CD8-positive, alpha-beta memory T cell (primary cell): ENCODE results near the gene MT1X. TPM values are rescaled to one million over a fixed set of nuclear protein-coding genes. Genes with fewer than 3 reads are reported as not detected.

Experiments used
- CTCF ChIA-PET: fragments of 350-600 bp; sonication (Branson Sonifier 250); formaldehyde crosslinking; loops from one replicate; lab custom pipeline; 2021; ENCODE audit warnings: antibody characterized with exemption; lab: Charles Lee
- POLR2A ChIA-PET: fragments of 350-600 bp; sonication (Branson Sonifier 250); formaldehyde crosslinking; loops from one replicate; lab custom pipeline; 2021; ENCODE audit warnings: antibody characterized with exemption; lab: Charles Lee
- DNase-seq, 5 donors: peaks; one replicate each; pipeline versions ENCODE4 v3.0.0 to v3.0.0-alpha.2; 2020 to 2022; ENCODE audit warnings: mixed read lengths in 1 of 5
- H3K27ac ChIP-seq: one replicate; pipeline ENCODE4 v1.7.0; 2013; ENCODE audit warnings: low read depth, mild to moderate bottlenecking, low read length, moderate library complexity
- H3K27me3 ChIP-seq: 2 replicates; pipeline ENCODE4 v1.7.0; 2013; ENCODE audit warnings: low read length, mild to moderate bottlenecking; ENCODE audit not compliant: insufficient read depth, poor library complexity, severe bottlenecking
- H3K36me3 ChIP-seq: 2 replicates; pipeline ENCODE4 v1.7.0; 2013; ENCODE audit warnings: mild to moderate bottlenecking, low read length, moderate library complexity; ENCODE audit not compliant: insufficient read depth
- H3K4me1 ChIP-seq: 2 replicates; pipeline ENCODE4 v1.7.0; 2013; ENCODE audit warnings: mild to moderate bottlenecking, low read length, moderate library complexity; ENCODE audit not compliant: insufficient read depth
- H3K4me3 ChIP-seq: 2 replicates; pipeline ENCODE4 v1.7.0; 2013; ENCODE audit warnings: mild to moderate bottlenecking, low read length
- H3K9me3 ChIP-seq: 2 replicates; pipeline ENCODE4 v1.7.0; 2013; ENCODE audit warnings: mild to moderate bottlenecking, low read length
- H3K27ac Mint-ChIP-seq, 8 donors: one replicate each; pipeline ENCODE4 v1.8.0; 2020 to 2021; ENCODE audit warnings: mixed read lengths in 8 of 8, mild to moderate bottlenecking in 6 of 8, inconsistent platforms in 3 of 8, moderate library complexity in 3 of 8
- H3K27me3 Mint-ChIP-seq, 2 donors: one replicate each; pipeline ENCODE4 v1.8.0; 2020 to 2021; ENCODE audit warnings: mixed read lengths in 2 of 2, mild to moderate bottlenecking in 1 of 2, moderate library complexity in 1 of 2
- H3K36me3 Mint-ChIP-seq, 3 donors: one replicate each; pipeline ENCODE4 v1.8.0; 2020 to 2021; ENCODE audit warnings: mixed read lengths in 3 of 3, inconsistent platforms in 1 of 3, mild to moderate bottlenecking in 1 of 3
- H3K4me1 Mint-ChIP-seq, 3 donors: one replicate each; pipeline ENCODE4 v1.8.0; 2020 to 2021; ENCODE audit warnings: mixed read lengths in 3 of 3, inconsistent platforms in 1 of 3, mild to moderate bottlenecking in 1 of 3
- H3K4me3 Mint-ChIP-seq, 7 donors: one replicate each; pipeline ENCODE4 v1.8.0; 2020 to 2021; ENCODE audit warnings: mixed read lengths in 7 of 7, mild to moderate bottlenecking in 6 of 7, moderate library complexity in 4 of 7, inconsistent platforms in 2 of 7
- H3K9me3 Mint-ChIP-seq, 5 donors: one replicate each; pipeline ENCODE4 v1.8.0; 2020 to 2022; ENCODE audit warnings: mixed read lengths in 5 of 5, mild to moderate bottlenecking in 3 of 5, moderate library complexity in 2 of 5, inconsistent platforms in 1 of 5
- polyA plus RNA-seq: library from polyadenylated mRNA; unstranded; fragments of 300-500 nt; fragmentation: Illumina TruSeq; gene quantifications from one replicate; pipeline ENCODE4 v1.2.3, GENCODE V29; 2021
- total RNA-seq, 2 experiments: library from RNA; stranded (reverse); gene quantifications; one replicate each; pipeline ENCODE4 v1.2.3, GENCODE V29; 2021

MT1X gene
- total and polyA plus RNA-seq, 3 experiments from 2014 or later: 85.4 to 181 (median 93.8) TPM

DNA sequence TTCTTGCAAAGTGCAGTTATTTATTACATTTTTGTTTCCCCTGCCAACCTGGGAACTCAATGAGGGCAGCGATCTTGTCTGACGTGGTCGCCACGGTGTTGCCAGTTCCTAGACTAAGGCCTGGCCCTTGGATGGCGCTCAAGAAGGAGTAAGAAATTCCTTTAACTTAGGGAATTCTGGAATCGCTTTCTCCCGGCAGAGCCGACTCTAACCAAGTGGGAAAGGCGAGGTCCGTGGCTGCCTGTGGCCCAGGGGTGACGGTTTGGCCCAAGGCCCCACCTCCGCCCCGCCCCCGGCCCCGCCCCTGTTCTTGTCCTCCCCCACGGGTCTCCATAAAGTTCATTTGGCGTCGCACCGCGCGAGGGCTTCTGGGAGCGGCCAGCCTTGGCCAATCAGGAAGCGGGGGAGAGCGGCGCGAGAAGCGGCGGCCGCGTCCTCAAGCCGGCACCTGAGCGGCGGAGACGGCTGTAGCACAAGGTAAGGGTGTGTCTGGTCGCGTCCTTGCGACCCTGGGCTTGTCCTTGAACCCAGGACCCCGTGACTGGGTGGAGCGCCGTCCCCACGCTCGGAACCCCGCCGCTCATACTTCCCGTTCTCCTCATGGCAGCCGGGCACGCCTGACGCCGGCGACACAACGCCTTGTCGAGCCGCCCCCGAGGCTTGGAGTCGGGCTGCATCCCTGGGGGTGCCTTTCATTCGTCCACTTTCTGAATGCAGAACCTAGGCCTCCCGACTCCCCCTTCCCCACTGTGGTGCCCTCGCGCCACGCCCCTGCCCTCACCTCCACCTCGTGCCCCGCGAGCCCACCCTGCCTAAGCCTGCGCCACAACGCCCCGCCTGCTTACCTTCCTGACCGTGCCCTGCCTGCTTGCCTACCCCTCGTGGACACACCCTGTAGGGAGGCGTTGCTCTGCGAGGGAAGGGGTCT lies 47.7 kb downstream of the MT1X start, which contains the start of gene NUP93:
TSS of gene NUP93 (plus strand) at position 395 of the 928 bp plus-strand sequence. CDS start 18,119 bp downstream, outside the sequence.
- peak within 1 kb of the TSS; percentile 48 for H3K4me3 ChIP-seq
- peaks cover 2 to 4% (median 3%) of the 10 kb centered on the region in 3 donors for H3K36me3 Mint-ChIP-seq

GRCh38 chr16:56732366-56732765 lies 50.1 kb downstream of the MT1X start:
- Histone ChIP-seq H3K27ac (no peak overlapping the region), H3K9me3 (no peaks in the 10 kb centered on the region), H3K4me1 (peaks cover 35% of the 10 kb centered on the region), H3K4me3 (no peak overlapping the region), H3K36me3 (no peaks in the 10 kb centered on the region), H3K27me3 (no peaks in the 10 kb centered on the region)
- ChIA-PET CTCF (no interaction called here), POLR2A (no interaction called here)
- Mint-ChIP-seq H3K4me3 (no peak overlapping the region), H3K9me3 (no peaks in the 10 kb centered on the region), H3K27me3 (no peaks in the 10 kb centered on the region), H3K4me1 (peaks cover 25 to 44% (median 25%) of the 10 kb centered on the region in 3 donors), H3K36me3 (peaks cover 0 to 11% (median 0%) of the 10 kb centered on the region in 3 donors), H3K27ac (no peak overlapping the region)
- no peak for DNase-seq

More for the DNA sequence above, 47.7 kb downstream of the MT1X start, which contains the start of gene NUP93:
- no peaks in the 10 kb centered on the region for H3K9me3 ChIP-seq
- Mint-ChIP-seq H3K27ac (peak within 1 kb of the TSS in 7 of 8 donors; percentile 84 to 96 (median 91)), H3K9me3 (no peaks in the 10 kb centered on the region), H3K4me3 (peak within 1 kb of the TSS in 1 of 7 donors; percentile 85), H3K27me3 (no peaks in the 10 kb centered on the region), H3K4me1 (peaks cover 13 to 37% (median 17%) of the 10 kb centered on the region in 3 donors)
- ChIA-PET POLR2A (interaction anchor here (0.5 to 1.8 kb wide), 3 partner anchors 13 to 1267 kb away, joined by 3 to 5 read pairs (median 4); no protein-coding TSS in a partner anchor), CTCF (no interaction called here)
- DNase-seq: peak; percentile 85 to 94 (median 87)
- H3K27me3 ChIP-seq: no peaks in the 10 kb centered on the region
- H3K4me1 ChIP-seq: peaks cover 35% of the 10 kb centered on the region
- H3K27ac ChIP-seq: peak within 1 kb of the TSS; percentile 48
- H3K36me3 ChIP-seq: no peaks in the 10 kb centered on the region

DNA sequence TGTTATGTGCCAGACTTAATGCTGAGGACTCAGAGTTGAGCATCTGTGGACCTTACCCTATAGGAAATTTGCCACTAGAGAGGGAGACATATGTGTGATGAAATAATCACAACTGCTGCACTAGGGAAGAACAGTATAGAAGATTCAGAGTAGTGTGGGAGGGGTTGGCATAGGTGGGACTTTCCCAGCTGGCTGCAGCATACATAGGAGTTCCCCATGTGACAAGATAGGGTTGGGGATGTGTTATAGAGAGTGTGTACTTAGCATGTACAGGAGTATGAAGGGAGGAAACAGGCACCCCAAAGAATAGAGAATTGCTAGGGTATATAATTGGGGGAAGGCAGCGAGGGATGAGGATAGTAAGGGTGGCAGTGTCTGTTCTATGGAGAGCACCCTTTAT lies 50.6 kb downstream of the MT1X start:
- H3K27ac ChIP-seq: no peak overlapping the region
- Mint-ChIP-seq H3K4me1 (peaks cover 28 to 49% (median 30%) of the 10 kb centered on the region in 3 donors), H3K4me3 (no peak overlapping the region), H3K27me3 (no peaks in the 10 kb centered on the region), H3K36me3 (peaks cover 0 to 15% (median 0%) of the 10 kb centered on the region in 3 donors), H3K27ac (no peak overlapping the region), H3K9me3 (no peaks in the 10 kb centered on the region)
- no peak overlapping the region for H3K4me3 ChIP-seq
- H3K4me1 ChIP-seq: peaks cover 35% of the 10 kb centered on the region
- no peaks in the 10 kb centered on the region for H3K36me3 ChIP-seq
- DNase-seq: no peak
- POLR2A ChIA-PET: no interaction called here
- CTCF ChIA-PET: no interaction called here
- no peaks in the 10 kb centered on the region for H3K27me3 ChIP-seq
- no peaks in the 10 kb centered on the region for H3K9me3 ChIP-seq

Other genes with a start within 250 kb of the MT1X start
- 100 to 1,000 TPM; 334 to 359 TPM for gene NUDT21, start 231.1 kb upstream of the MT1X start, total RNA-seq
- gene NUDT21, start 231.1 kb upstream of the MT1X start, polyA plus RNA-seq: 77.2 TPM
- 10 to 100 TPM; 87.9 to 91.9 TPM for gene OGFOD1, start 230.9 kb upstream of the MT1X start, total RNA-seq
- 114 TPM for gene OGFOD1, start 230.9 kb upstream of the MT1X start, polyA plus RNA-seq
- 10 to 100 TPM; 16.2 to 19.1 TPM for gene BBS2, start 162.4 kb upstream of the MT1X start, total RNA-seq
- 37.7 TPM for gene BBS2, start 162.4 kb upstream of the MT1X start, polyA plus RNA-seq
- not detected for gene MT4, start 117.4 kb upstream of the MT1X start, total RNA-seq
- gene MT4, start 117.4 kb upstream of the MT1X start, polyA plus RNA-seq: not detected
- gene MT3, start 92.9 kb upstream of the MT1X start, total RNA-seq: under 1 TPM in 1 of 2 experiments, not detected in 1; 0.94 TPM
- gene MT3, start 92.9 kb upstream of the MT1X start, polyA plus RNA-seq: 0.99 TPM
- 100 to 1,000 TPM; 285 to 349 TPM for gene MT2A, start 73.9 kb upstream of the MT1X start, total RNA-seq
- 435 TPM for gene MT2A, start 73.9 kb upstream of the MT1X start, polyA plus RNA-seq
- gene MT1E, start 56.7 kb upstream of the MT1X start, total RNA-seq: 100 to 1,000 TPM; 153 to 163 TPM
- gene MT1E, start 56.7 kb upstream of the MT1X start, polyA plus RNA-seq: 40.4 TPM
- gene MT1M, start 49.8 kb upstream of the MT1X start, total RNA-seq: not detected
- not detected for gene MT1M, start 49.8 kb upstream of the MT1X start, polyA plus RNA-seq
- gene MT1A, start 43.8 kb upstream of the MT1X start, total RNA-seq: under 1 TPM in 1 of 2 experiments, not detected in 1; 0.71 TPM
- gene MT1A, start 43.8 kb upstream of the MT1X start, polyA plus RNA-seq: not detected
- not detected for gene MT1B, start 30.6 kb upstream of the MT1X start, total RNA-seq
- gene MT1B, start 30.6 kb upstream of the MT1X start, polyA plus RNA-seq: not detected
- gene MT1F, start 24.5 kb upstream of the MT1X start, total RNA-seq: 10 to 100 TPM; 17.9 to 18.6 TPM
- gene MT1F, start 24.5 kb upstream of the MT1X start, polyA plus RNA-seq: 60.7 TPM
- gene MT1G, start 14.4 kb upstream of the MT1X start, total RNA-seq: 10 to 100 TPM; 41.0 to 46.8 TPM
- not detected for gene MT1G, start 14.4 kb upstream of the MT1X start, polyA plus RNA-seq
- gene MT1H, start 12.7 kb upstream of the MT1X start, total RNA-seq: 1 to 10 TPM; 4.8 to 5.5 TPM
- gene MT1H, start 12.7 kb upstream of the MT1X start, polyA plus RNA-seq: not detected
- gene NUP93, start 47.7 kb downstream of the MT1X start, total RNA-seq: 100 to 1,000 TPM; 153 to 155 TPM
- gene NUP93, start 47.7 kb downstream of the MT1X start, polyA plus RNA-seq: 93.8 TPM
- not detected for gene SLC12A3, start 182.7 kb downstream of the MT1X start, total RNA-seq
- gene SLC12A3, start 182.7 kb downstream of the MT1X start, polyA plus RNA-seq: not detected
- 100 to 1,000 TPM; 162 to 176 TPM for gene HERPUD1, start 249.7 kb downstream of the MT1X start, total RNA-seq
- gene HERPUD1, start 249.7 kb downstream of the MT1X start, polyA plus RNA-seq: 107 TPM